Ectodermal cell (in vitro differentiated cells): ENCODE data around the gene DIP2C.

Experiments
- H3K27ac ChIP-seq: 2 replicates; pipeline ENCODE4 v1.7.0; 2013; ENCODE audit warnings: mild to moderate bottlenecking, low read depth, low read length; ENCODE audit not compliant: insufficient read depth, poor library complexity, severe bottlenecking
- H3K27me3 ChIP-seq: 2 replicates; pipeline ENCODE4 v1.7.0; 2013; ENCODE audit warnings: mild to moderate bottlenecking, low read length; ENCODE audit not compliant: insufficient read depth, control insufficient read depth, poor library complexity, severe bottlenecking
- H3K36me3 ChIP-seq: one replicate; pipeline ENCODE4 v1.7.0; 2013; ENCODE audit warnings: low read length; ENCODE audit not compliant: control insufficient read depth, insufficient read depth
- H3K4me1 ChIP-seq: one replicate; pipeline ENCODE4 v1.7.0; 2013; ENCODE audit warnings: low read length; ENCODE audit not compliant: control insufficient read depth, insufficient read depth
- H3K4me3 ChIP-seq: 2 replicates; pipeline ENCODE4 v1.7.0; 2013; ENCODE audit warnings: low read depth, low read length, control low read depth; ENCODE audit not compliant: insufficient read depth
- H3K9me3 ChIP-seq: 2 replicates; pipeline ENCODE4 v1.7.0; 2013; ENCODE audit warnings: mild to moderate bottlenecking, low read length, moderate library complexity; ENCODE audit not compliant: control insufficient read depth
- WGBS, 2 experiments: methylation state at CpG; one replicate each; pipeline ENCODE4 v1.1.7; 2013; ENCODE audit warnings: missing lambda C conversion rate in 2 of 2; 5-methylcytosine and 5-hydroxymethylcytosine counted together

Gene DIP2C

DNA sequence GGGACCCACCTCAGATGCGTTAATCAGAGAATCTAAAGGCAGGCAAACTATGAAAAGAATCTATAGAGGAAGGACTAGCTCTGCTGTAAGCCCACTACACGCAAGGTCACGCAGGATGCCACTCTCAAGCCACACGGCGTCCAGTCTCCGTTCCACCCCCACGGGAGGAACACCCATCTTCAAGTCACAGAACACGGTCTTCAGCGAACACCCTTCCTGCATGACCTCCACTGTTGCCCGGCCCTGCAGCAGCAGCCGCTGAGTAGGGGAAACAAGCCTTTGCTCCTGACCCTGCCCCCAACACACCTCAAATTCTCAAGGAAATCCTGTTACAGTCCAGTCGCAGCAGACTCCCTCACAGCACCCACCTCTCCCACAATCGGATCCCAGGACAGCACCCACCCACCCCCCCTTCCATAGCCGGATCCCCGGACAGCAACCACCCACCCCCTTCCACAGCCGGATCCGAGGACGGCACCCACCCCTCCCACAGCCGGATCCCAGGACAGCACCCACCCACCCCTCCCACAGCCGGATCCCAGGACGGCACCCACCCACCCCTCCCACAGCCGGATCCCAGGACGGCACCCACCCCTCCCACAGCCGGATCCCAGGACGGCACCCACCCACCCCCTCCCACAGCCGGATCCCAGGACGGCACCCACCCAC lies 133.7 kb downstream of the DIP2C start:
- WGBS, 2 experiments: 92 to 94% methylated on average over 13 to 16 of the region's 27 CpGs
- Histone ChIP-seq H3K27ac (no peak overlapping the region), H3K27me3 (no peaks in the 10 kb centered on the region), H3K36me3 (no peaks in the 10 kb centered on the region), H3K4me3 (no peak overlapping the region), H3K9me3 (no peaks in the 10 kb centered on the region), H3K4me1 (peaks cover 3% of the 10 kb centered on the region)

GRCh38 chr10:555281-555680 lies 134.2 kb downstream of the DIP2C start:
- peaks cover 3% of the 10 kb centered on the region for H3K4me1 ChIP-seq
- 93% methylated on average over 12 of the region's 12 CpGs for WGBS, 2 experiments
- H3K27me3 ChIP-seq: no peaks in the 10 kb centered on the region

DNA sequence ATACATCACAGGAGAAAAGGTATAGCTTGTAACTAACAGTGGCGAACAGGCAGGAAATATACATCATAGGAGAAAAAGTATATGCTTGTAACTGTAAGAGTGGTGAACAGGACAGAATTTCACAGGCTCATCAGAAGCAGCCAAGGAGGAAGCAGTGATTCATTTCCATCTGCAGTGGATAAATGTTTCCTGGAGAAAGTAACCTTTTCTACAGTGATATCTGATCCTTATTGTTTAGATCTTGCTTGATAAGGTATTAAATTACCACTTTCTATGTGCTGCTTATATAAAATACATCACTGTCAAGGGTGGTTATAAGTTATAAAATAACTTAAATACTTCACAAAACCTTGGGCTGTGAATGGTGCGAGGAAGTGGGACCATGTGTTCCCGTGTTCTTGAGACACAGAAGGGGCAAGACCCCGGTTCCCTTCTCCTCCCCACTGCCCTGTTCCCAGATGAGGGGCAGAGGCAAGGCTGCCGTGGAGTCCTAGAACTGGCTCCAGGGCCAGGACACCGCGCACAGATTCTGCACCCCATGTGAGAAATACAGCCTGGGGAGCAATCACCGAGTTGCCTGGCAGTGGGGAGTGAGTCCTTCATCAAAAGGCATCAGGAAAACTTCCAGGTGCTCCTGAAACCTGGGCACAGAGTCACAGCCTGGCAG lies 135.2 kb downstream of the DIP2C start:
- peaks cover under 1% of the 10 kb centered on the region for H3K4me1 ChIP-seq
- 92 to 95% methylated on average over 8 of the region's 8 CpGs for WGBS, 2 experiments
- H3K36me3 ChIP-seq: no peaks in the 10 kb centered on the region
- H3K9me3 ChIP-seq: no peaks in the 10 kb centered on the region
- H3K27me3 ChIP-seq: no peaks in the 10 kb centered on the region
- H3K27ac ChIP-seq: no peak overlapping the region
- H3K4me3 ChIP-seq: no peak overlapping the region

More at GRCh38 chr10:555281-555680, 134.2 kb downstream of the DIP2C start:
- H3K36me3 ChIP-seq: no peaks in the 10 kb centered on the region
- H3K4me3 ChIP-seq: no peak overlapping the region
- no peak overlapping the region for H3K27ac ChIP-seq
- no peaks in the 10 kb centered on the region for H3K9me3 ChIP-seq

- Histone ChIP-seq H3K36me3 (no peaks in the 10 kb centered on the region), H3K27me3 (no peaks in the 10 kb centered on the region), H3K9me3 (no peaks in the 10 kb centered on the region), H3K4me3 (no peak overlapping the region), H3K4me1 (peaks cover 4% of the 10 kb centered on the region), H3K27ac (no peak overlapping the region)
- 91 to 92% methylated on average over 5 of the region's 5 CpGs for WGBS, 2 experiments
Observed at GRCh38 chr10:553233-553632, 136.2 kb downstream of the DIP2C start.

DNA sequence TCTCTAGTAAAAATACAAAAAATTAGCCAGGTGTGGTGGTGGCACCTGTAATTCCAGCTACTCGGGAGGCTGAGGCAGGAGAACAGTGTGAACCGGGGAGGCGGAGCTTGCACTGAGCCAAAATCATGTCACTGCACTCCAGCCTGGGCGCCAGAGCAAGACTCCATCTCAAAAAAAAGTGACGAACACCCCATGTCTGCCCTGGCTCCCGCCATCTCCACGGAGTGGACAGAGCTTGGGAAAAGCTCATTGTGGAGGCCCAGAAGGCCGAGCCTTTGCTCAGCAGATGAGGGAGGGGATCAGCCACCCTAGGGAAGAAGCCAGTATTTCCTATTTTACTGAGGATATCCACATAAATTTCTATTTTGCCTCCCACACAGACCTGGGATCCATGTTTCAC lies 136.8 kb downstream of the DIP2C start:
- Histone ChIP-seq H3K27ac (no peak overlapping the region), H3K4me1 (peaks cover 9% of the 10 kb centered on the region), H3K36me3 (no peaks in the 10 kb centered on the region), H3K4me3 (no peak overlapping the region), H3K9me3 (no peaks in the 10 kb centered on the region), H3K27me3 (no peaks in the 10 kb centered on the region)
- 94% methylated on average over 8 of the region's 8 CpGs for WGBS, 2 experiments

- H3K4me1 ChIP-seq: peaks cover 17% of the 10 kb centered on the region
- 88 to 90% methylated on average over 18 to 19 of the region's 19 CpGs for WGBS, 2 experiments
- no peak overlapping the region for H3K4me3 ChIP-seq
- no peaks in the 10 kb centered on the region for H3K9me3 ChIP-seq
- H3K27ac ChIP-seq: no peak overlapping the region
- H3K36me3 ChIP-seq: no peaks in the 10 kb centered on the region
- no peaks in the 10 kb centered on the region for H3K27me3 ChIP-seq
Observed at GRCh38 chr10:551373-552252, 137.9 kb downstream of the DIP2C start.

DNA sequence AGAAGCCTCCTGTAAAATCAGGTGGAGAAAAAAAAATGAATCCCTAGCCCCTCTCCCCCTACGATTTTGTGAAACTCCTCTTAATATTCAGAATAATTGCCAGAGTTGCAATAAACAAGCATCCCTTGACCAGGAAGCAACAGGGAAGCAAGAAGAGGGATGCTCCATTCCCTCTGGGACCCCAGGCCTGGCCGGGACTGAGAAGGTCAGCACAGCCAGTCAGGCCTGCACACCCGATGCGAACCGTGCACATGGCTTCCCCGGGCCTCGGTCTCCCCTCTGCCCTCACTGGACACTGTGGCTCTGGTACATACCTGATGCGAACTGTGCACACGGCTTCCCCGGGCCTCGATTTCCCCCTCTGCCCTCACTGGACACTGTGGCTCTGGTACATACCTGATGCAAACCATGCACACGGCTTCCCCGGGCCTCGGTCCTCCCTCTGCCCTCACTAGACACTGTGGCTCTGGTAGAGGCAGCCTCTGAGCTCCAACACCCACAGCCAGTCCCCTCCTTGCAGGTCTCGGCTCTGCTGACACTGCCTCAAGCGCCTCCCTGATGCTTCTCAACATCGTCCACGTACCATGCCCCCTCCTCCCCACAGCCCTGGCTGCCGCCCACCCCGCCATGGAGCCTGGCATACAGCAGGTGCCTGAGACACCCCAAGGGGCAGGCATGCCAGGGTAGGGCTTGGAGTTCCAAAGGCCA lies 138.6 kb downstream of the DIP2C start:
- peaks cover 17% of the 10 kb centered on the region for H3K4me1 ChIP-seq
- H3K27me3 ChIP-seq: no peaks in the 10 kb centered on the region
- H3K4me3 ChIP-seq: no peak overlapping the region
- no peaks in the 10 kb centered on the region for H3K9me3 ChIP-seq
- no peak overlapping the region for H3K27ac ChIP-seq
- 93 to 94% methylated on average over 20 of the region's 20 CpGs for WGBS, 2 experiments
- no peaks in the 10 kb centered on the region for H3K36me3 ChIP-seq

DNA sequence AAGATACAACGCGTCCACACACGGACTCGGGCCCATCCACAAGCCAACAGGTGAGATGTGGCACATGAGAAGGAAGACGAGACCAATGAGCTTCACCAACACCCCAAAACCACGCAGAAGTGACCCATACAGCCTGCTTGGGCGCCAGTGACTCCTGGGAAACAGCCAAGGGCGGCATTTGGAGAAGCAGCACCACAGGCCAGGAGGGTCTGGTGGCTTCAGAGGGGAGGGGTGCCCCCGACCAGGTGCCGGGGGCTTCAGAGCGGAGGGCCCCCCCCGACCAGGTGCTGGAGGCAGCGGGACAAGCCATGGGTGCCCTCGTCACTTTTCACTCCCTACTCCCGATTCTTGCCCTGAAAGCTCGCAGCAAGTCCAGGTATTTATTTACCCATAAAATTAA lies 140.1 kb downstream of the DIP2C start:
- Histone ChIP-seq H3K4me1 (peaks cover 17% of the 10 kb centered on the region), H3K4me3 (no peak overlapping the region), H3K27me3 (no peaks in the 10 kb centered on the region), H3K36me3 (no peaks in the 10 kb centered on the region), H3K9me3 (no peaks in the 10 kb centered on the region), H3K27ac (no peak overlapping the region)
- 89% methylated on average over 16 of the region's 16 CpGs for WGBS, 2 experiments

DNA sequence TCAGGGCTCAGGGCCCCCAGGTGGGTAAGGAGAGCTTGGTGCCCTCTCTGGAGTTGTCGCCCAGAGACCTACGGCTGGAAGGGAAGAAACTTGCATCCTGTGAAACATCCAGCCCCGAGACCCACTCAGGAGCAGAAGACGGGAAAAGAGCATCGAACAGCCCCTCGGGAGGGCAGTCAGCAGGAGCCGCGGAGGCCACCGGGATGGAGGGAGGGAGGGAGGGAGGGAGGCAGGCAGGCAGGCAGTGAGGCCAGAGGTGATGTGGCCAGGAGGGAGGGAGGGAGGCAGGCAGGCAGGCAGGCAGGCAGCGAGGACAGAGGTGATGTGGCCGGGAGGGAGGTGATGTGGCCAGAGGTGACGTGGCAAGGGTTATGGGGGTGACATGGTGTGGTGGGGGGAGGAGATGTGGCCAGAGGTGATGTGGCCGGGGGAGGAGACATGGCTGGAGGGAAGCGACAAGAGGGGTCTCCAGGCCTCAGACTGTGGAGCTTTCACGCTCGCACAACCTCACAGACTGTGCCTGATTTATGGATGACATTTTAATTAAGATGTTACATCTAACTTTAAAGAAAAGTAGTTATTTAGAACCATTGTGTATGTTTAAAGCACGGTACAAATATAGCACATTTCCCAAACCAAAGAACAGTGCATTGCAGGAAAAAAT lies 141.1 kb downstream of the DIP2C start:
- no peak overlapping the region for H3K27ac ChIP-seq
- H3K9me3 ChIP-seq: no peaks in the 10 kb centered on the region
- no peaks in the 10 kb centered on the region for H3K36me3 ChIP-seq
- WGBS, 2 experiments: 43 to 53% methylated on average over 14 to 16 of the region's 17 CpGs
- H3K27me3 ChIP-seq: no peaks in the 10 kb centered on the region
- H3K4me1 ChIP-seq: peaks cover 17% of the 10 kb centered on the region
- no peak overlapping the region for H3K4me3 ChIP-seq
